Type B pancreatic cell (in vitro differentiated cells): ENCODE measurements around the gene NDUFA6. TPM values are rescaled to one million over a fixed set of nuclear protein-coding genes. Genes with fewer than 3 reads are reported as not detected.
A peak's percentile ranks its signal among the peaks of the same experiment; 100 is the strongest.

ENCODE experiments used
- DNase-seq: peaks from one replicate; pipeline ENCODE4 v3.0.0; 2021; ENCODE audit warnings: mixed read lengths; ENCODE audit not compliant: unreplicated experiment; ENCODE audit errors: extremely low spot score
- H3K27ac Mint-ChIP-seq: 2 replicates; pipeline ENCODE4 v1.8.0; 2021; ENCODE audit warnings: mild to moderate bottlenecking, mixed read lengths
- H3K27me3 Mint-ChIP-seq: 2 replicates; pipeline ENCODE4 v1.8.0; 2021; ENCODE audit warnings: mixed read lengths
- H3K36me3 Mint-ChIP-seq: 2 replicates; pipeline ENCODE4 v1.8.0; 2021; ENCODE audit warnings: mixed read lengths
- H3K4me1 Mint-ChIP-seq: one replicate; pipeline ENCODE4 v1.8.0; 2021; ENCODE audit warnings: mixed read lengths; ENCODE audit not compliant: unreplicated experiment
- H3K4me3 Mint-ChIP-seq: 2 replicates; pipeline ENCODE4 v1.8.0; 2021; ENCODE audit warnings: mild to moderate bottlenecking, mixed read lengths
- H3K9me3 Mint-ChIP-seq: 2 replicates; pipeline ENCODE4 v1.8.0; 2021; ENCODE audit warnings: mixed read lengths
- CTCF ChIP-seq: fragments of 200-600 bp; sonication (generic); conservative IDR thresholded peaks from 2 replicates; pipeline ENCODE4 v1.5.0; 2021; ENCODE audit warnings: antibody characterized with exemption, mild to moderate bottlenecking
- total RNA-seq: library from RNA; stranded (reverse); gene quantifications from 2 replicates; pipeline ENCODE4 v1.2.1, GENCODE V29; 2021; ENCODE audit warnings: low replicate concordance

NDUFA6 gene
- total RNA-seq, 1 donor from 2014 or later: 93.9 TPM

GRCh38 chr22:42084874-42085273 is 5.7 kb downstream of the NDUFA6 start:
- TF ChIP-seq CTCF: no peak
- H3K36me3 Mint-ChIP-seq: peaks cover 37% of the 10 kb centered on the region
- no peak for DNase-seq
- peaks cover 16% of the 10 kb centered on the region for H3K4me1 Mint-ChIP-seq
- no peaks in the 10 kb centered on the region for H3K27me3 Mint-ChIP-seq
- H3K4me3 Mint-ChIP-seq: no peak overlapping the region
- H3K27ac Mint-ChIP-seq: no peak overlapping the region
- peaks cover 5% of the 10 kb centered on the region for H3K9me3 Mint-ChIP-seq

- no peak for TF ChIP-seq CTCF
- H3K4me3 Mint-ChIP-seq: no peak overlapping the region
- H3K27ac Mint-ChIP-seq: no peak overlapping the region
- peaks cover 12% of the 10 kb centered on the region for H3K4me1 Mint-ChIP-seq
- peaks cover 26% of the 10 kb centered on the region for H3K36me3 Mint-ChIP-seq
- DNase-seq: no peak
- no peaks in the 10 kb centered on the region for H3K9me3 Mint-ChIP-seq
- no peaks in the 10 kb centered on the region for H3K27me3 Mint-ChIP-seq
Measured at GRCh38 chr22:42083119-42083518, 7.5 kb downstream of the NDUFA6 start.

GRCh38 chr22:42080287-42080686 is 10.3 kb downstream of the NDUFA6 start:
- Mint-ChIP-seq H3K36me3 (peaks cover 9% of the 10 kb centered on the region), H3K27me3 (no peaks in the 10 kb centered on the region), H3K9me3 (no peaks in the 10 kb centered on the region), H3K4me3 (peak overlapping the region; percentile 97), H3K4me1 (peaks cover 12% of the 10 kb centered on the region), H3K27ac (peak overlapping the region; percentile 98)
- TF ChIP-seq CTCF: no peak
- DNase-seq: no peak

- DNase-seq: peak; percentile 99
- Mint-ChIP-seq H3K9me3 (no peaks in the 10 kb centered on the region), H3K36me3 (peaks cover 7% of the 10 kb centered on the region), H3K4me1 (peaks cover 17% of the 10 kb centered on the region), H3K27ac (peak within 1 kb of the TSS; percentile 98), H3K4me3 (peak within 1 kb of the TSS; percentile 97), H3K27me3 (no peaks in the 10 kb centered on the region)
- TF ChIP-seq CTCF: no peak
Measured at GRCh38 chr22:42079319-42080251, 11.0 kb downstream of the NDUFA6 start, which contains the start of gene SMDT1. Gene SMDT1, plus strand, starts transcription at chr22:42079700. Its CDS starts 69 bp downstream, at chr22:42079769.

GRCh38 chr22:42078469-42079318 is 11.9 kb downstream of the NDUFA6 start:
- TF ChIP-seq CTCF: no peak
- Mint-ChIP-seq H3K4me3 (peak overlapping the region; percentile 97), H3K27ac (peak overlapping the region; percentile 98), H3K27me3 (no peaks in the 10 kb centered on the region), H3K9me3 (no peaks in the 10 kb centered on the region), H3K36me3 (peaks cover under 1% of the 10 kb centered on the region), H3K4me1 (peaks cover 17% of the 10 kb centered on the region)
- no peak for DNase-seq
